GM12891 (cell line): ENCODE measurements around the gene CUL7.

Experiments used
- DNase-seq: peaks from one replicate; pipeline ENCODE4 v3.0.0; 2011; ENCODE audit warnings: low spot score; ENCODE audit not compliant: insufficient read length
- FAIRE-seq: peaks from 2 replicates; lab custom pipeline; 2011; peaks lifted over from hg19 to GRCh38; lab: Jason Lieb, UNC
- PAX5 ChIP-seq: IDR thresholded peaks from 2 replicates; pipeline ENCODE4 v1.6.1; 2011; ENCODE audit warnings: low read length, moderate library complexity, mild to moderate bottlenecking; ENCODE audit not compliant: insufficient read depth, severe bottlenecking
- POLR2A ChIP-seq: IDR thresholded peaks from 2 replicates; pipeline ENCODE4 v1.6.1; 2011; ENCODE audit warnings: low read depth, low read length, control low read depth
- POLR2AphosphoS5 ChIP-seq: IDR thresholded peaks from 2 replicates; pipeline ENCODE4 v1.6.1; 2011; ENCODE audit warnings: low read depth, low read length, control low read depth
- POU2F2 ChIP-seq: IDR thresholded peaks from 2 replicates; pipeline ENCODE4 v1.6.1; 2011; ENCODE audit warnings: low read depth, mild to moderate bottlenecking, control low read depth, low read length, moderate library complexity
- SPI1 ChIP-seq: IDR thresholded peaks from 2 replicates; pipeline ENCODE4 v1.6.1; 2011; ENCODE audit warnings: low read depth, low read length, control low read depth
- TAF1 ChIP-seq: IDR thresholded peaks from 2 replicates; pipeline ENCODE4 v1.6.1; 2011; ENCODE audit warnings: low read depth, low read length, control low read depth

Gene CUL7

GRCh38 chr6:43036712-43037111, 16.9 kb downstream of the CUL7 start:
- TF ChIP-seq TAF1 (no peak), POLR2A (no peak), PAX5 (no peak), POU2F2 (no peak), SPI1 (no peak)
- FAIRE-seq (no peak), DNase-seq (no peak)

GRCh38 chr6:43035495-43036194, 18.0 kb downstream of the CUL7 start:
- no peak for DNase-seq
- no peak for FAIRE-seq
- TF ChIP-seq TAF1 (no peak), POLR2A (no peak), SPI1 (no peak), PAX5 (no peak), POU2F2 (no peak), POLR2AphosphoS5 (no peak)

- TF ChIP-seq POU2F2 (no peak), TAF1 (no peak), SPI1 (no peak), PAX5 (no peak), POLR2A (no peak), POLR2AphosphoS5 (no peak)
- no peak for DNase-seq
- FAIRE-seq, result no peak
These were observed 19.5 kb downstream of the CUL7 start for GRCh38 chr6:43034190-43034525.

- DNase-seq (no peak), FAIRE-seq (no peak)
- TF ChIP-seq POLR2AphosphoS5 (no peak), SPI1 (no peak), POLR2A (no peak), POU2F2 (no peak), PAX5 (no peak), TAF1 (no peak)
These were observed 20.0 kb downstream of the CUL7 start for GRCh38 chr6:43033496-43034189.

- DNase-seq (no peak), FAIRE-seq (no peak)
- TF ChIP-seq POU2F2 (no peak), POLR2A (no peak), POLR2AphosphoS5 (no peak), SPI1 (no peak), PAX5 (no peak), TAF1 (no peak)
These were observed 21.3 kb downstream of the CUL7 start for GRCh38 chr6:43032326-43032725.

- FAIRE-seq (no peak), DNase-seq (no peak)
- TF ChIP-seq POLR2A, result no peak
- no peak for TF ChIP-seq TAF1
- no peak for TF ChIP-seq POLR2AphosphoS5
- TF ChIP-seq POU2F2, result no peak
- TF ChIP-seq PAX5, result no peak
- TF ChIP-seq SPI1, result no peak
These were observed 24.5 kb downstream of the CUL7 start for GRCh38 chr6:43029120-43029519.

- no peak for FAIRE-seq
These were observed 27.3 kb downstream of the CUL7 start for GRCh38 chr6:43026365-43026764.

GRCh38 chr6:43024436-43024835, 29.2 kb downstream of the CUL7 start:
- FAIRE-seq (no peak), DNase-seq (no peak)
- no peak for TF ChIP-seq SPI1
- no peak for TF ChIP-seq POLR2A
- no peak for TF ChIP-seq POU2F2
- TF ChIP-seq POLR2AphosphoS5, result no peak
- no peak for TF ChIP-seq TAF1
- no peak for TF ChIP-seq PAX5

More at GRCh38 chr6:43026365-43026764, 27.3 kb downstream of the CUL7 start:
- no peak for DNase-seq
- TF ChIP-seq POLR2A (no peak), PAX5 (no peak)

- TF ChIP-seq POLR2AphosphoS5 (peak; percentile 71), SPI1 (0 out of 2 replicates have a peak, but pooled peaks have one; percentile 12), POU2F2 (no peak), PAX5 (no peak), TAF1 (peak; percentile 41; the same call in 1 of the 2 replicates), POLR2A (peak; percentile 83)
- peak; percentile 87 for FAIRE-seq
- peak; percentile 85 for DNase-seq
These were observed 32.2 kb downstream of the CUL7 start, which contains the start of gene RRP36 for GRCh38 chr6:43021270-43022047. TSS of gene RRP36 (plus strand) at chr6:43021623. CDS start at chr6:43021655, 32 bp downstream.
